Stimulated activated CD8-positive, alpha-beta memory T cell treated with anti-CD3 and anti-CD28 coated beads, Interleukin-7, amount 100 ng/mL, for 4 hours (primary cell): ENCODE results near the gene CACNB4.

Experiments used
- DNase-seq, 2 donors: peaks; one replicate each; pipeline ENCODE4 v3.0.0-alpha.2; 2020; ENCODE audit warnings: low read depth in 2 of 2

CACNB4 gene

DNA sequence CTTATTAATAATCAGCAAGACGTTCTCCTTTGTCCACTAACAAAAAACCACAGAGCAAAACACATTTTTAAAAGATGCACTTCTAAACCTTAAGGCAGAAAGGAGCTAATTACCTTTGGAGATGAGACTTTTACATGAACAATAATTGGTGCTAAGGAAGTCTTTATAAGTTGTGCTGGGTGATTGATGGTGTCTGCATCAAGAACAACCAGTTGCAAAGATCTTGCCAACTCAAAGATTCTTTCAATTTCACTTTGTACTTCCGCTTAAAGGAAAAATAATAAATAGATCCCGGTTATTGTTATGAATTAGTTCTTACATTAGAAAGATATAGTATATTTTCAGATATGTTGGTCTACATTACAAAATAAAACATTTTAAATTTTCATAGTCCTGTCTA is 243.7 kb downstream of the CACNB4 start:
- no peak for DNase-seq

DNA sequence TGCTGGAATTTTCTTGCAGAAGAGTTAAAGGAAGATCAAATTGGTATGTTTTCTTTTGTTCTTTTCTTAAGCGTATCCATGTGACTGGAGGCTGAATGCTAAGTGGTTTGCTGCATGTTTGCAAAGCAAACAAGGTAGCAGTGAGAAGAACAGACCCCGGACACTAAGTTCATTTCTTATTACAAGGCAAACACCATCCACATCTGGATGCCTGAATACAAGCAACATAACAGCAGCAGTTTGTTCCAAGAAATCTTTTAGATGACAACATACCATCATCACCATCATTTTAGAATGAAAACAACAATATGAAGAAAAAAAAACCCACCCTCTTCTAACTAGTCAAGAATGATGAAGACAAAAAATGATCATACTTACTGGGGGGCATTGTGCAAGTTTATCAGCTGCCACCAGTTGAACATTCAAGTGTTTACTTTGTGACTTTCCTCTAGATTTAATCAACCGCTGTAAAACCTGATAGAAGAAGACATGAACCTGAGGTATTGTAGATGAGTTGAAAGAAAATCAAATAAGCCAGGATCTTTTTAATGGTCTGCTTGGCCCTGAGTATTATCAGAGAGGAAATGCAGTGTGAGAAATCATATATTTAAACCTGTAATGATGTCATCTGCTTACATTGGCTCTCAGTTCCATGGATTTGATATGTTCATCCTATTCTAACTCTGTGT is 245.6 kb downstream of the CACNB4 start:
- no peak for DNase-seq

DNA sequence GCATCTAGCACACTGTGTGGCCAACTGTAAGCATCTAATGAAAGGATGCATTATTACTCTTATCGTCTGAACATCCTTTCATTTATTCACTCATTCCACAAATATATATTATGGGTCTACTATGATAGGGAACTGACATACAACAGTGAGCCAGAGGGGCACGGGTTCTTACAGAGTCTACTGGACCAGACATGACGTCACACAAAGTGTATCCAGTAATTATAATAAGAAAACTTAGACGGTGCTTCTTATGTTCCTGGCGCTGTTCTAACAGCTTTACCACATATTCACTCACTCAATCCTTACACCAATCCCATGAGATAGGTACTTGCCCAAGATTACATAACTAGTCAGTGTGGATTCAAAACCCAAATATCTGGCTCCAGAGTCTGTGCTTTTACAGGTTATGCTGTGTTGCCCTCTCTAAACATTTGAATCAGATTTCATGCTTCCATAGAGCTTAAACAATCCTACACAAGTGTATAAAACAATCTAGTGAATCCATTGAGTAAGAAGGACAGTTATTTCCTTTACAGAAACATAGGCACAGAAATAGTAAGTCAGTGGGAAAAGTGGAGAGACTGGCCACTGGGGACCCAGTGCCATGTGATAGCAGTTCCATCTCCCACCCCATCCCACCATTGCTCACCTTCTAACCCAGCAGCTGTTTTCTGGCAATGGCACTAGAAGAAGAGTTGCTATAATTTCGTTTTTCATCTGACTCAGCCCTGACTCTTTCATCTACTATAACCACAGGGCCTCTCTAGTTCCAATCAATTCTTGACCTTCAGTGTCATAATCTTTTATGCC is 246.4 kb downstream of the CACNB4 start:
- DNase-seq: no peak

DNA sequence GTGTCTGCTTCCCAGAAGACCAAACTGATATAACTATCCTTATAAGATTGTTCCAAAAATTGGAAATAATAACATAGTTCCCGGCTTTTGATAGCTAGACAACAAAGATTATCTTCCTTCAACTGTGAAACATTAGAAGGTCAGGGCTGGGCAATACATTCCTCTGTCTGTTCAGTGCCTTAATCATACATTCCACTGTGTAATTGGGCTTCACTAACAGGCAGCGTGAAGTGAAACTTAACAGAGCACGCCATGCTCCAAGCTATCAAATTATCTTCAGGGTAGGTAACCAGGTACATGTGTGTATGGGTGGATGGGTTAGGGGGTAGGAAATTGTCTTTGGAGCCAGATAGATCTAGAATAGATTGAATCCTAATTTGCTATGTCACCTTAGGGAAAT is 247.1 kb downstream of the CACNB4 start:
- DNase-seq: no peak

DNA sequence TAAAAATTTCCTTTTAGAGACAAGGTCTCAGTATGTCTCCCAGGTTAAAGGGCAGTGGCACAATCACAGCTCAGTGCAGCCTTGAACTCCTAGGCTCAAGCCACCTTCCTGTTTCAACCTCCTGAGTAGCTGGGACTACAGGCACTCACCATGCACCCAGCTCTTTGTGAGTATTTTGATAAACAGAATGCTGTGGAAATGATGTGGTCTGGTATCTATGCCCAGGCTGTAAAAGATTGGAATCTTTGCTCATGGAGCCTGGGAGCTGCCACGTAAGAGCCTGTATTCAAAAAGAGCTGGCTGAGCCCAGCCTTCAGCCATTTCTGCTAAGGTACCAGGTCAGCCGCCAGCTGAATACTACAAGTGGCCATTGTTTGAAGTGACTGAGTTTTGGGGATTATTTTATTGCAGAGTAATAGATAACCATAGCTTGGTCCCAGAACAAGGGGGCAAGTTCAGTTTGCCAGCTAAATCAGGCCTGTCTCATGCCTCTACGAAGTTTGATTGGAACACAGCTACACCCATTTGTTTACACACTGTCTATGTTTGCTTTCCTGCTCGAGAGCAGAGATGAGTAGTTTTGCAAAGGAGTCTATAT is 249.3 kb downstream of the CACNB4 start:
- DNase-seq: no peak

DNA sequence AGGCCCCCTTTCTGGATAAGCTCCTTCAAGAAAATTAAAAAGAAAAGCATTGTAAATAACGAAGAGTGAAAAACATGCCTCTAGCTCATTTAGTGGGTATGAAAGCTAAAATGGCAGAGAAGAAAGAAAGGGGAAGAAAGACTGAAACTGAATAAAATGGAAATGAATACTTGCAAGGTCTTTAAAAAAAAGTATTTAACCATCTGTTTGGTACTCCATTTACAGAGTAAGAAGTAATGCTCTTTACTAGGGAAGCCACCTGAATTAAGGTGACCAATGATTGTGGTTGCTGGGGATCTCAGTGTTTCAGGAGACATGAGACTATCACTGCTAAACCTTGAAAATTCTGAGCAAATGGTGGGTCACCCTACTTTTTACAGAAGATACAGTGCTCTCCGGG is 253.0 kb downstream of the CACNB4 start:
- DNase-seq: no peak

DNA sequence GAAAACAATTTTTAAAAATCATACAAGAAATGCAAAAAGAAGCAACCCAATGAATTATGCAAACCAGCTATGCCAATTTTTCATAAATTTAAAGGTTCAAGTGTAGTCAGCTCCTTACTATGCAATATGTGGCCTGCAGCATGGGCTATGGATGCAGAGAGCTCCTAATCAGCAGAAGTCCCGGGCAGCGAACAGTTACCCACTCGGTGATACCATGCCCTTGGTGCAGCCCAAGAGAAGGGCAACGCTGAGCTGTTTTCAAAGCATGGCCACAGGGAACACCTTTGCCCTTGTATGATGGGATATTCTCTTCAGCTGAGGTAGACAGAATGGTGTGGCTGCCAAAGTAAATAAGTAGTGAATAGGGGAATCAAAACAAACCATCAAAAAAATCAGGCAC is 253.4 kb downstream of the CACNB4 start:
- no peak for DNase-seq

DNA sequence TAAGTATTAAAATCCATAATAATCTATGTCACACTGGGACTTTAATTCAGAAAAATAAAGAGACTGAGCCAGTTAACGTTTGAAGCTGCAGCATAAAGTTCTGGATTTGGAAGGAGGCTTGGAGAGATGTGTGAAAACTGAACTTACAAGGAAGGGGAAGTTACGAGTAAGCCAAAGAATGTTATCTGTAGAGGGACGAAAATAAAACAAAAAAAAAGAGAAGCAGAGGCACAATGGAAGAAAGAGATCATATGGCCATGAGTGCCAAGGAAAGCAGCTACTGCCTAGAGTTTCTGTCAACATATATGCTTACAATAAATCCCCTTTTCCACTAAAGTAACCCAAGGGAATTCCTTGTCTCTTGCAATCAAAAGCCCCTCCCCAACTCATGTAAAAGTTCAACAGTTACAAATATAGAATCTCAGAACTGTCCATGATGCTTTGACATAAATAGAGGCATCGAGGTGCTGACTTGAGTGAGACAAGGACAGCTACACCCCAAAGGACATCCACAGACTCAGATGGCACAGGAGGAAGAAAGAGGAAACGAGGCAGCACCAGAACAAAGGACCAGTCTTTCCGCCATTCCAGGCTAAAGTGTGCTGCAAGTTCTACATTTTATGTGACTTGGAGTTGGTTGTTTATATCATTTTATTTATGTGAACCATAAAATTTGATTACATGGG is 254.5 kb downstream of the CACNB4 start:
- no peak for DNase-seq

DNA sequence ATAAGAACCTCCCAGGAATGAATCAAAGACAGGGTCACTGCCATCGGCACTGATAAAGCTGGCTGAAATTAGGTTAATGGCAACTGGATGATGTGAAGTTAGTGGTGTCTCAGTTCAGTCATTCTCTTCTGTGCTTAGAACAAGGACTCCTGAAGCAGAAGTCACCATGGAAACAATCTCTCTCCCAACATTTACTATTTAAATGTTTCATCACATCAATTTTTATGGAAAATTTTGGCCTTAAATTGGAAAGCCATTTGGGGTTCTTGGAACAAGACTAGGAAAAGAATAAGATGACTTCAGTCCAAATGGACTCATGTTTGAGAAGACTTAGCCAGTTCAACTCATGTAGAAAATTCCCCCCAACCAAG is 255.2 kb downstream of the CACNB4 start:
- no peak for DNase-seq

DNA sequence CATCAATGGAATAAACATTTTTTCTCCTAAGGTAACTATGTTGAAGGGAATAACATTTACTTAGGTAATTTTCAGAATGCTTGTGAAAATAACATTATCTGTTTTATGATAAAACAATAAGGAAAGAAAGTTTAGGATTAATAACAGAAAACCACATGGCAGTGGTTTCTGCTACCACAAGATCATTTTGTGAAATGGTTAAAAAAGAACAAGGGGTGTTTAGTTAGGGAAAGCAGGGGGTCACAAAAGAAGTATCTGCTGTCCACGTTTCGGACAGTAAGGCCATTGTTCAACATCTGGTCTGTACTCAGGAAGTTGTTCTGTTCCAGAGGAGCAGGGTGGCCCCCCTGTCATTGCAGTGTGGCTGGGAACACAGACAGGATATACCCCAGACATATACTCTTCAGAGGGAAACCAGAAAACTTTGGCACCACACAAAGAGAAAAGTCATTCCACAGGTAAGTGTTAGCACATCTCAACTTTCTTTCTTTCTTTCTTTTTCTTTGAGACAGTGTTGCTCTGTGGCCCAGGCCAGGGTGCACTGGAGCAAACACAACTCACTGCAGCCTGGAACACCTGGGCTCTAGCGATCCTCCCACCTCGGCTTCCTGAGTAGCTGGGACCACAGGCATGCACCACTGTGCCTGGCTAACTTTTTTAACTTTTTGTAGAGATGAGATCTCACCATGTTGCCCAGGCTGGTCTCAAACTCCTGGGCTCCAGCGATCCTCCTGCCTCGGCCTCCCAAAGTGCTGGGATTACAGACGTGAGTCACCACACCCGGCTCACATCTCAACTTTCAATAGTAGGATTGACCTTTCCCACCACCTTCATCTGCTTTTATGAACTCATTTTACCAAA is 255.8 kb downstream of the CACNB4 start:
- DNase-seq: no peak

DNA sequence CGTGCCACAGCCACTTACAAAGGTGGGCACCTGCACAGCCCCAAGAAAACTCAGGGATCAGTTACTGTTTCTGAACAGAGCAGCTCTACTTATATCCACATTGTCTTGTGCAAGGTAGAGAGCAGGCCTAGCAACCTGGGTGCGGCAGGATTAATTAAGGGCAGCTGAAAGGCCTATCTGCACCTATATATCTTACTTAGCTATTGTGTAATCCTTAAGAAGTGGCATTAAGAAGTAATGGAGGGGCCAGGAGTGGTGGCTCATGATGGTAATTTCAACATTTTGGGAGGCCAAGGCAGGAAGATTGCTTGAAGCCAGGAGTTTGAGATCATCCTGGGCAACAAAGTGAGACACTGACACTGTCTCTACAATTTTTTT is 257.8 kb downstream of the CACNB4 start:
- DNase-seq: no peak

DNA sequence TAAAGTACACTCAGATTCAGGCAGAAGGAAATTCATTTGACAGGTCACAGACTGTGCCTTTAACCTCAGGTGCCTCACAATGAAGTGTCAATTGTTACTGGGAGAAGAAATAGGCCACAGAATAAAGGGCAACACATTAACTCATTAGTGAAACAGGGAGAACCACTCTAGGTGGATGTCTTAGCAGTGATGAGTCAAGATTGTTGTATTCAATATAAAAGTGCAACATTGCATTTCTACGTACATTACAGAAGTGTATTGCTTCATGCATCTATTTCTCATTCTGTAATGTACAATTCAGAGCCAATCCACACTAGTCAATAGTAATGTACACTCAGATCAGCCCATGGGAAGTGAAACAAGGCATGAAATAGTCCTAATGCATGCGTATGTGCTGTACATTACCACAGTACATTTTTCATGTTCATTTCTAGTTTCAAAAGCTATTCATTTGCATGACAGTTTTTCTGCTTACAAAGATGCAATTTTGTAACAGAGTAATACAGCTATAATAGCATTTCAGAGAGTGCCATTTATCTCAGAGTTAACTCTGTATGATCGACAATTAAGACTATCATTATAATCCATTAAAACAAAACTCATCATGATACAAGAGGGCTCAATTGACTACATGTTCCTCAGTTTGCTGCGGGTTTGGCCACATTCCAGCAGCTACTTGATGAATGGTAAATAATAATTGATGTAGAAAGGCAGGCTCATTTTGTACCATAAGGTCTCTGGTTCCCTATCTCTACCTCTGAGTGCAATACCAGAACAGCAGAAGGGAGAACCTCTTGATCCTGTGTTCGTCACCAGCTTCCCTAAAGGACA is 258.4 kb downstream of the CACNB4 start:
- DNase-seq: no peak

DNA sequence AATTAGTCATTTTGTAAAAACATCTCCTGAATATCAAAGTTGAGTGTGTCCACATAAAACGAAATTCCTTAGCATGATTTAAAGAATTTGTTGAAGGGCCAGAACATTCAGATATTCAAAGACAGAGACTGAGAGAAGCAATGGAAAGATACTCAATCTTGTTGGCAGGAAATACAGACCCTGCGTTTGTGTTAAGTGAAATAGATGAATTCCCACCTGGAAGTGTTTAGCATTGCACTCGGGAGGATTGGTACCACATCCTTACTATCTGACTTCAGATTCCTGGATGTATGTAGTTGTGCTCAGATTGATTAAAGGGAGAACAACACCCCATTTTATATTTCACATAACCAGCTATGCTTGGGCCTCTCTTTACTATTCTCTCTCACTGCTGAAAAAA is 260.9 kb downstream of the CACNB4 start:
- DNase-seq: no peak

DNA sequence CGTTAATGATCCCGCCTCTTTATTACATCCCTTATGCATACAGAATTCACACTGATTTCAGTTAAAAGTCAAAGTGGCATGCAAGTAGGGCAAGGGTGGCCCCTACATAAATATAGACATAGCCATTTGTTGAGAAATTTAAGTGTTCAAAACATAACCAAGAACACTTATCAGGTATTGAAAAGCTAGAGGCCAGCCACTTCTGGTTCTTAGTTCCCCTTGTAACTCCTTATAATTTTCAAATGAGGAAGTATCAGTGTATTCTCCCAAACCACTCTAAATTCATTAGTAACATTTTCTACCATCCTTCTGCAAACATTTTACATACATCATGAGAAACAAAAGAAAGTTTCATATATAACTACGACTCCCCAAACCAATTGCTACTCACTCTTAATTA is 264.9 kb downstream of the CACNB4 start:
- DNase-seq: no peak

DNA sequence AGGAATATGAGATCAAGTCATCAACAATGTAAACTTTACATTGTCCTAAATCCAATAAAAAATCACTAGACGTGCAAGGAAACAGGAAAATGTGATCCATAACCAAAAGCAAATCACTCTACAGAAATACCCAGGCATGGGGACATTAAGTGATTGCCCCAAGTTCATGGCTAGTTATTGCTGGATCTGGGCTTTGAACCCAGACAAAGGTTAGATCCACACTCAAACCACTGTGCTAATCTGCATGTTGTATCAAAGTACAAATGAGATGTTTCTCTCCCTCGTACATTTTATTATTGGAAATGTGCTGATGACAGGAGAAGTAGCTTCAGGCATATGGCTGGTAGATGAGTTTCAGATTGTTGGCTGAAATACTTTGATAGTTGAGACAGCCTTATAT is 267.9 kb downstream of the CACNB4 start:
- no peak for DNase-seq

DNA sequence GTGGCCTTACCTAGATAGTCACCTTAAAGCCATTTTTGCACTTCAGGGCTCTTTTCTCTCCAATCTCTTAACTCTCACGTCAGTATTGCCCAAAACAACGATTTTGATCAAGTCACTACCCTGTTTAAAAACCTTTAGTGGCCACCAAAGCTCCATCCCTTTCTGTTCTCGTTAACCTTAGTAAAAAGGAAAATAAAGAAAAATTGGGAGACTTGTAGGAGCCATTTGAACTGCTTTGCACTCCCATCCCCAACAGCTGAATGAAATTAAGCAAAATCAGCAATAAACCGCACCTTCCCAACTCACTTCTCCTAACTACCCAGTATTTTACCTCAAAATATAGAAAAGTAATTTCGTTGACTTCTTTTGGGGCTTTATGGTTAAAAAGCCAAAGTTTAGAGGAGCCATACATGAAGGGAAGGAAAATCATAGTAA is 269.9 kb downstream of the CACNB4 start:
- DNase-seq: no peak

DNA sequence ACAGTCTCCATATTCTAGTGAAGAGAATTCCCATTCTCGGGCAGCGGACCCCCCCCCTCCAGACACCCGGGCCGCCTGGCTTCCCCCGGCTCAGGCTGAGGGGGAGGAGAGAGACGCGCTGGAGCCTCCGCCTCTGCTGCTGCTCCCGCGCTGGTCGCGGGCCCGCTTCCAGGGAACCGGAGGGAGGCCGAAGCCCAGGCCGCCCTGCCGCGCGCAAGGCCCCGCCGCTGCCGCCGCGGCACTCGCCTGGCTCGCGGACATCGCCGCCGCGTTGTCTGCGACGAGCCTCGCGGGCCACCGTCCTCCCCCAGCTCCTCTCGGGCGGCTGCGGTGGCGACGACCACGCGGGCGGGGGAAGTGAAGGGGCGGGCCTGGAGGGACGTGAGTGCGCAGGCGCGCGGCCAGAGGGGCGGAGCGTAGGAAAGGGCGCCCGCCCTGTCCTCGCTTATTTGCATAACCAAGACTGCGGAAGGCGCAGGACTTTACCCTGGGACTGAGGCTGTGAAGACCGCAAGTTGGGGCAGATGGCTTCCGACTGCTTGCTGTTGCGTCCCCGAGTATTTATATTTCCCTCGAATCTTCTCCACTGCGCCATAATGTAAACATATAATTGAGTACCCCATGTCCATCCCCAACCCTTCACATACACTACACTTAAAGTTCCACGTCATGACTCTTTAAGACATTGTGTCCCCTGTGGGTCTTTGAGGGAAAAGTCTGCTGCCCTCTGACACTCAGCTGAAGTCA is 270.5 kb downstream of the CACNB4 start, which contains the start of gene ARL5A:
Gene ARL5A, minus strand, starts transcription at position 279 of the 747 bp plus-strand sequence. Its CDS starts 245 bp downstream, at position 34.
- peak; percentile 83 to 92 for DNase-seq

DNA sequence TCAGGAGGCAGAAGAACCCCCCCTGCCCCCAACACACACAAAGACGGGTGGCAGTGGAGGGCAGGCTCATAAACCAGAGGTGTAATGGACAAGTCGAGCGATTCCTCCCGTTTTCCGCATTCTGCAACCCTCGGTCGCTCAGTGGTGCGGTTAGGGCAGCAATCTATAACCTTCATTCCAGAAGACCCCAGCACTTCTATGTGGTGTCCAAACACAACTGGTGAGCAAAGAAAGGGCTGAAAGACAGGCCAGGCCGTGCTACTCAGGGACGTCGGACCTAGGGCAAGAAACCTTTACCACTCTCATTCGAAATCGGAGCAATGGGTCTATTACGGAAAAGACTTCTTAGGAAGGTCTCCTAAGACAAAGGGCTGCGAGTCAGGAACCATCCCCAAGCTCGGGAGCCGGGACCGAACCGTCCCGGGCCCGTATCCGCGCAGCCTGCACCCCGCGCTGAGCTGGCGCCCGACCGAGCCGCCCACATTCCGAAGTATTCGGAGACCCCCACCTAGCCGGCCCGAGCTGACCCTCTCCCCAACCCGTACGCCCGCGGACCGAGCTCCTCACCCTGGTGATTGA is 271.2 kb downstream of the CACNB4 start:
- peak in 1 of 2 donors; percentile 2 for DNase-seq

DNA sequence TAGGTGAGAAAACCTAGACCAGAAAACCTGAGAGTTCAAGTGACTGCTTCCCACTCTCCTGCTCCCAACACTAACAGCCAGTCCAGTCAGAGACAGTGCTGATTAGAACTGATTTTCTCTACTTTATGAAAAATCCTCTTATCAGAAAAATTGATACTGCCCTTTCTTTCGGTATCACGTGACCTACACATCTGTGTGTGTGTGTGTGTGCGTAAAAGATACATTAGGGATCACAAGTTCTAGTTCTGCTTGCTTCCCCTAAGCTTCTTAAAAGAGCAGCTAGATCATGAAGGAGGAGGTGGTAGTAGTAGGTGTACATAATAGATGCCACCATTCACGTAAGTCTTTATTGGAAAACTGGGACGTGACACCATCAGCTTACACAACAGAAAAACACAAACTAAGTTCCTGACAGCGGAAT is 272.1 kb downstream of the CACNB4 start:
- DNase-seq: no peak
